Osteocyte (in vitro differentiated cells): ENCODE results near the gene USH1C. TPM values are rescaled to one million over a fixed set of nuclear protein-coding genes. Genes with fewer than 3 reads are reported as not detected.

ENCODE experiments used
- DNase-seq: peaks from one replicate; pipeline ENCODE4 v3.0.0; 2021; ENCODE audit warnings: mixed read lengths; ENCODE audit not compliant: unreplicated experiment; ENCODE audit errors: extremely low spot score
- H3K27ac Mint-ChIP-seq: one replicate; pipeline ENCODE4 v1.8.0; 2021; ENCODE audit warnings: mild to moderate bottlenecking, mixed read lengths; ENCODE audit not compliant: unreplicated experiment
- H3K27me3 Mint-ChIP-seq: one replicate; pipeline ENCODE4 v1.8.0; 2021; ENCODE audit warnings: mixed read lengths; ENCODE audit not compliant: unreplicated experiment
- H3K36me3 Mint-ChIP-seq: one replicate; pipeline ENCODE4 v1.8.0; 2021; ENCODE audit warnings: mixed read lengths; ENCODE audit not compliant: unreplicated experiment
- H3K4me1 Mint-ChIP-seq: one replicate; pipeline ENCODE4 v1.8.0; 2021; ENCODE audit warnings: mixed read lengths; ENCODE audit not compliant: unreplicated experiment
- H3K4me3 Mint-ChIP-seq: one replicate; pipeline ENCODE4 v1.8.0; 2021; ENCODE audit warnings: mild to moderate bottlenecking, moderate library complexity, mixed read lengths; ENCODE audit not compliant: unreplicated experiment
- H3K9me3 Mint-ChIP-seq: one replicate; pipeline ENCODE4 v1.8.0; 2021; ENCODE audit warnings: mixed read lengths; ENCODE audit not compliant: unreplicated experiment
- CTCF ChIP-seq: fragments of 200-600 bp; sonication (generic); IDR thresholded peaks from 2 replicates; pipeline ENCODE4 v1.5.0; 2021; ENCODE audit warnings: antibody characterized with exemption, mild to moderate bottlenecking, moderate library complexity
- total RNA-seq: library from RNA; stranded (reverse); gene quantifications from 2 replicates; pipeline ENCODE4 v1.2.1, GENCODE V29; 2021

USH1C gene
- total RNA-seq, 1 donor from 2014 or later = not detected

- H3K4me1 Mint-ChIP-seq = no peaks in the 10 kb centered on the region
- no peak for DNase-seq
- no peaks in the 10 kb centered on the region for H3K9me3 Mint-ChIP-seq
- H3K27ac Mint-ChIP-seq = no peak overlapping the region
- H3K36me3 Mint-ChIP-seq = no peaks in the 10 kb centered on the region
- H3K4me3 Mint-ChIP-seq = no peak overlapping the region
- no peak for TF ChIP-seq CTCF
- H3K27me3 Mint-ChIP-seq = peaks cover 13% of the 10 kb centered on the region
These were observed 19.0 kb upstream of the USH1C start for GRCh38 chr11:17563231-17563646.

GRCh38 chr11:17561526-17561925 is 17.3 kb upstream of the USH1C start:
- Mint-ChIP-seq H3K27ac (no peak overlapping the region), H3K4me3 (no peak overlapping the region), H3K36me3 (no peaks in the 10 kb centered on the region), H3K9me3 (no peaks in the 10 kb centered on the region), H3K4me1 (no peaks in the 10 kb centered on the region), H3K27me3 (peaks cover 8% of the 10 kb centered on the region)
- no peak for DNase-seq
- no peak for TF ChIP-seq CTCF

- H3K4me1 Mint-ChIP-seq = no peaks in the 10 kb centered on the region
- no peak for DNase-seq
- H3K27ac Mint-ChIP-seq = no peak overlapping the region
- peaks cover 8% of the 10 kb centered on the region for H3K27me3 Mint-ChIP-seq
- no peak overlapping the region for H3K4me3 Mint-ChIP-seq
- TF ChIP-seq CTCF = no peak
- no peaks in the 10 kb centered on the region for H3K36me3 Mint-ChIP-seq
- H3K9me3 Mint-ChIP-seq = no peaks in the 10 kb centered on the region
These were observed 16.8 kb upstream of the USH1C start for GRCh38 chr11:17561111-17561415.

GRCh38 chr11:17560281-17561110 is 16.3 kb upstream of the USH1C start:
- Mint-ChIP-seq H3K27me3 (peaks cover 8% of the 10 kb centered on the region), H3K27ac (no peak overlapping the region), H3K9me3 (no peaks in the 10 kb centered on the region), H3K4me3 (no peak overlapping the region), H3K4me1 (no peaks in the 10 kb centered on the region), H3K36me3 (no peaks in the 10 kb centered on the region)
- no peak for TF ChIP-seq CTCF
- no peak for DNase-seq

- Mint-ChIP-seq H3K4me3 (no peak overlapping the region), H3K9me3 (no peaks in the 10 kb centered on the region), H3K4me1 (no peaks in the 10 kb centered on the region), H3K27ac (no peak overlapping the region), H3K36me3 (no peaks in the 10 kb centered on the region), H3K27me3 (peaks cover 8% of the 10 kb centered on the region)
- DNase-seq = no peak
- no peak for TF ChIP-seq CTCF
These were observed 15.3 kb upstream of the USH1C start for GRCh38 chr11:17559341-17560087.
